ENCODE measurements around the gene PRLH.
A peak's percentile ranks its signal among the peaks of the same experiment; 100 is the strongest.

PRLH gene

GRCh38 chr2:237530472-237531433, 35.6 kb upstream of the PRLH start:
- Histone ChIP-seq H3K36me3 (ENCODE audit: insufficient read depth, low read length) (peaks cover 51% of the 10 kb centered on the region), H3K27ac (ENCODE audit: low read depth, low read length) (no peak overlapping the region), H3K27me3 (ENCODE audit: insufficient read depth, low read length) (no peaks in the 10 kb centered on the region), H3K79me2 (ENCODE audit: control insufficient read depth, insufficient read depth, low read length, unreplicated experiment) (no peaks in the 10 kb centered on the region), H3K4me3 (ENCODE audit: low read depth, low read length) (no peak overlapping the region), H3K4me1 (ENCODE audit: control insufficient read depth, insufficient read depth, low read length, unreplicated experiment) (peaks cover 26% of the 10 kb centered on the region), H2AFZ (ENCODE audit: low read length, unreplicated experiment) (no peak overlapping the region)

DNA sequence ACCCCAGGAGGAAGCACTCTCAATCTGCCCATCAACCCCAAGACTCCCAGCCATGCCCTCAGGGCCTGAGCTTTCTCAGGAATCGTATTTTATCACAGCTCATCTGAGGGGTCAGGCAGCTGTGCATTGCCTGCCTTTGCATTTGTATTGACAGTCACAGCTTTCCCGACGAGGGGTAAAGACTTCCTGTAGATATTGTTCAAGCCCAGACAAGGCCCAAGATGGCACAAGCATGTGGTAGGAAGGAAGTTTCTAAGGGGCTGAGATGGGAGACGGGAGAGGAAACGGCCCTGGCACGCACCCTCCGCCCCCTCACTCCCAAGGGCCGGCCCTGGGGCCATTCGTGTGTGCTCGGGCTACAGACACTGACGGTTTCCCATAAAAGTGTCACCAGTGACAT, 34.2 kb upstream of the PRLH start:
- no peak overlapping the region for H2AFZ ChIP-seq (ENCODE audit: low read length, unreplicated experiment)
- peaks cover 26% of the 10 kb centered on the region for H3K4me1 ChIP-seq (ENCODE audit: control insufficient read depth, insufficient read depth, low read length, unreplicated experiment)
- H3K4me3 ChIP-seq (ENCODE audit: low read depth, low read length) = no peak overlapping the region
- H3K79me2 ChIP-seq (ENCODE audit: control insufficient read depth, insufficient read depth, low read length, unreplicated experiment) = no peaks in the 10 kb centered on the region
- H3K36me3 ChIP-seq (ENCODE audit: insufficient read depth, low read length) = peaks cover 43% of the 10 kb centered on the region
- 0 out of 2 replicates have a peak overlapping the region, but pooled peaks have one; percentile 5 for H3K27ac ChIP-seq (ENCODE audit: low read depth, low read length)
- no peaks in the 10 kb centered on the region for H3K27me3 ChIP-seq (ENCODE audit: insufficient read depth, low read length)

DNA sequence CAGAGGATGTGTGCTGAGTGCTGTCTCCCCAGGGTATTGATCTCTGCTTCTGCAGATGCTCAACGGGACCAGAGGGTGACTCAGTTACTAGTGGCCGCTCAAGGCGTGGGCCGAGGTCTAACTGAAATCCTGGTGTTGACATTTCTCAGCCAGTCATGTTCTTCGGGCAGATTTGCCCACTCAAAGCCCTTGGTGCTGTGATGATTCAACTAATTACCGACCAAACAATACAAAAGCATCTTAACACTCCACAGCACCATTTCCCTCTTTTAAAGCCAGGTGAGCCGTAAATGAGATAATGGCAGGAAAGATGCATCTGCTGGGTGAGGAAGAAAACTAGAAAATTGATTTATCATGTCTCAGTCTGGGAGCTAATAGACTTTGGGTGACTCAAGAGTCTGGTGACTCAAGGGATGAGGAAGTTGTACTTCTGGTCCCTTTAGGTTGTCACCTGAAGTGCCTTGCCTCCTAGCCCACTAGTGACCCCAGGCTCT, 32.7 kb upstream of the PRLH start:
- Histone ChIP-seq H3K27me3 (ENCODE audit: insufficient read depth, low read length) (no peaks in the 10 kb centered on the region), H3K4me1 (ENCODE audit: control insufficient read depth, insufficient read depth, low read length, unreplicated experiment) (peaks cover 26% of the 10 kb centered on the region), H3K4me3 (ENCODE audit: low read depth, low read length) (no peak overlapping the region), H3K79me2 (ENCODE audit: control insufficient read depth, insufficient read depth, low read length, unreplicated experiment) (no peaks in the 10 kb centered on the region), H3K27ac (ENCODE audit: low read depth, low read length) (peak overlapping the region; percentile 69), H3K36me3 (ENCODE audit: insufficient read depth, low read length) (peaks cover 39% of the 10 kb centered on the region), H2AFZ (ENCODE audit: low read length, unreplicated experiment) (no peak overlapping the region)

DNA sequence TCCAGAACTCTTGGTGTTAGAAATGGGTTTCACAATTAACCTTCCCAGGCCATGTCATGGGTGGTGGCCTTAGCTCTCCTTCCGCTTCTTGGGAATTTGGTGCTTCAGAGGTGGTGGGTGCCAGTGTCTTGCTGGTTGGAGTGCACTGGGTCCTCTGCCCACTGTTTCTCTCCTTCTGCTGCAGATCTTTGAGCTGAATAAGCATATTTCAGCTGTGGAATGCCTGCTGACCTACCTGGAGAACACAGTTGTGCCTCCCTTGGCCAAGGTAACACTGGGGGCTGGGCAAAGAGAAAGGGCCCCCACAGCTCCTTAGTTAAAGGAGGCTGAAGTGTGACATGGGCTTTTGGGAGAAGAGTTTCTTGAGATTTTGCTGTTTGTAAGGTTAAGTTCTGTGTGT, 32.0 kb upstream of the PRLH start:
- no peak overlapping the region for H2AFZ ChIP-seq (ENCODE audit: low read length, unreplicated experiment)
- peaks cover 35% of the 10 kb centered on the region for H3K36me3 ChIP-seq (ENCODE audit: insufficient read depth, low read length)
- peak overlapping the region; percentile 69 for H3K27ac ChIP-seq (ENCODE audit: low read depth, low read length)
- H3K27me3 ChIP-seq (ENCODE audit: insufficient read depth, low read length) = no peaks in the 10 kb centered on the region
- peaks cover 27% of the 10 kb centered on the region for H3K4me1 ChIP-seq (ENCODE audit: control insufficient read depth, insufficient read depth, low read length, unreplicated experiment)
- no peaks in the 10 kb centered on the region for H3K79me2 ChIP-seq (ENCODE audit: control insufficient read depth, insufficient read depth, low read length, unreplicated experiment)
- no peak overlapping the region for H3K4me3 ChIP-seq (ENCODE audit: low read depth, low read length)

- no peaks in the 10 kb centered on the region for H3K79me2 ChIP-seq (ENCODE audit: control insufficient read depth, insufficient read depth, low read length, unreplicated experiment)
- H3K36me3 ChIP-seq (ENCODE audit: insufficient read depth, low read length) = peaks cover 31% of the 10 kb centered on the region
- H3K27ac ChIP-seq (ENCODE audit: low read depth, low read length) = no peak overlapping the region
Observed at GRCh38 chr2:237535385-237536082, 30.8 kb upstream of the PRLH start.

GRCh38 chr2:237536083-237536415, 30.3 kb upstream of the PRLH start:
- no peak overlapping the region for H2AFZ ChIP-seq (ENCODE audit: low read length, unreplicated experiment)
- no peak overlapping the region for H3K4me3 ChIP-seq (ENCODE audit: low read depth, low read length)
- peaks cover 36% of the 10 kb centered on the region for H3K4me1 ChIP-seq (ENCODE audit: control insufficient read depth, insufficient read depth, low read length, unreplicated experiment)
- no peak overlapping the region for H3K27ac ChIP-seq (ENCODE audit: low read depth, low read length)
- peaks cover 31% of the 10 kb centered on the region for H3K36me3 ChIP-seq (ENCODE audit: insufficient read depth, low read length)
- H3K27me3 ChIP-seq (ENCODE audit: insufficient read depth, low read length) = no peaks in the 10 kb centered on the region
- H3K79me2 ChIP-seq (ENCODE audit: control insufficient read depth, insufficient read depth, low read length, unreplicated experiment) = no peaks in the 10 kb centered on the region

More at GRCh38 chr2:237535385-237536082, 30.8 kb upstream of the PRLH start:
- Histone ChIP-seq H2AFZ (ENCODE audit: low read length, unreplicated experiment) (no peak overlapping the region), H3K27me3 (ENCODE audit: insufficient read depth, low read length) (no peaks in the 10 kb centered on the region), H3K4me1 (ENCODE audit: control insufficient read depth, insufficient read depth, low read length, unreplicated experiment) (peaks cover 36% of the 10 kb centered on the region), H3K4me3 (ENCODE audit: low read depth, low read length) (no peak overlapping the region)

GRCh38 chr2:237536617-237537016, 29.8 kb upstream of the PRLH start:
- Histone ChIP-seq H2AFZ (ENCODE audit: low read length, unreplicated experiment) (no peak overlapping the region), H3K27me3 (ENCODE audit: insufficient read depth, low read length) (no peaks in the 10 kb centered on the region), H3K36me3 (ENCODE audit: insufficient read depth, low read length) (peaks cover 35% of the 10 kb centered on the region), H3K27ac (ENCODE audit: low read depth, low read length) (no peak overlapping the region), H3K79me2 (ENCODE audit: control insufficient read depth, insufficient read depth, low read length, unreplicated experiment) (no peaks in the 10 kb centered on the region), H3K4me3 (ENCODE audit: low read depth, low read length) (no peak overlapping the region), H3K4me1 (ENCODE audit: control insufficient read depth, insufficient read depth, low read length, unreplicated experiment) (peaks cover 33% of the 10 kb centered on the region)

GRCh38 chr2:237538001-237538720, 28.2 kb upstream of the PRLH start:
- Histone ChIP-seq H2AFZ (ENCODE audit: low read length, unreplicated experiment) (no peak overlapping the region), H3K27ac (ENCODE audit: low read depth, low read length) (no peak overlapping the region), H3K27me3 (ENCODE audit: insufficient read depth, low read length) (no peaks in the 10 kb centered on the region), H3K4me3 (ENCODE audit: low read depth, low read length) (no peak overlapping the region), H3K4me1 (ENCODE audit: control insufficient read depth, insufficient read depth, low read length, unreplicated experiment) (peaks cover 25% of the 10 kb centered on the region), H3K79me2 (ENCODE audit: control insufficient read depth, insufficient read depth, low read length, unreplicated experiment) (no peaks in the 10 kb centered on the region), H3K36me3 (ENCODE audit: insufficient read depth, low read length) (peaks cover 24% of the 10 kb centered on the region; the same call in 1 of the 2 replicates)

DNA sequence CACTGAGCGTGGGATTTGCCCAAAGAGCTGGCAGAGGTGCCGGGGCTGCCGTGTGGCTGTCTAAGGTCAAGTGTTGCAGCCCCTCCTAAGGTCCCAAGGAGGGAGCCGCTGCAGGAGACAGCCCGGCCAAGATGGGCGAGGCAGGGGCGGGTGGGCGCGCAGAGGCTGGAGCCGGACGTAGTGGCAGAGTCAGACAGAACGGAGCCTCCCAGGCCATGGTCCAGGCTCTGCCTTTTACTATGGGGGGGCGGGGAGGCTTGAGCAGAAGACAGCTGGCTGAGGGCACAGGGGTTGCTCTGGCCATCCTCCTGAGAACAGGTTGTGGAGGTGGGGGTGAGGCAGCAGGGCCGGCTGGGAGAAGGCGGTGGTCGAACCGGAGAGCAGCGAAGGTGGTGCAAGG, 27.5 kb upstream of the PRLH start:
- H3K4me3 ChIP-seq (ENCODE audit: low read depth, low read length) = no peak overlapping the region
- H3K4me1 ChIP-seq (ENCODE audit: control insufficient read depth, insufficient read depth, low read length, unreplicated experiment) = peaks cover 19% of the 10 kb centered on the region
- peaks cover 24% of the 10 kb centered on the region; the same call in 1 of the 2 replicates for H3K36me3 ChIP-seq (ENCODE audit: insufficient read depth, low read length)
- H3K79me2 ChIP-seq (ENCODE audit: control insufficient read depth, insufficient read depth, low read length, unreplicated experiment) = no peaks in the 10 kb centered on the region
- no peak overlapping the region for H3K27ac ChIP-seq (ENCODE audit: low read depth, low read length)
- H3K27me3 ChIP-seq (ENCODE audit: insufficient read depth, low read length) = no peaks in the 10 kb centered on the region
- H2AFZ ChIP-seq (ENCODE audit: low read length, unreplicated experiment) = no peak overlapping the region

DNA sequence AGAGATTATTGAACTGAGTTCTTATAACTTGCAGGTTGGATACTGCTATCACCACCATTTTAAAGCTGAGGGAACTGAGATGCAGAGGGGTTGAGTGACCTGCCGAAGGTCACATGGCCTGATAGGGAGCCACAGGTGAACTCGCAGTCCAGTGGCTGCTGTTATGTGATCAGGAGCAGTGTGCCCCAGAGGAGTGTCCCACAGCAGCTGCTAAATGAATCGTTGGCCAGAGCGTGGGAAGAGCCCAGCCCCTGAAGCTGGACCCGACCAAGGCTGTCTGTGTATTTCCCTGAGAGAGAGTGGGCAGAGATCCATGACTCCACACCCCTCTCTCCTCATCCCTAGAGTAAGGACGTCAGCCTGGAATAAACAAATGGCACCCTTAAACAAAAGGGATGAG, 26.7 kb upstream of the PRLH start:
- no peak overlapping the region for H3K4me3 ChIP-seq (ENCODE audit: low read depth, low read length)
- no peaks in the 10 kb centered on the region for H3K27me3 ChIP-seq (ENCODE audit: insufficient read depth, low read length)
- H3K36me3 ChIP-seq (ENCODE audit: insufficient read depth, low read length) = peaks cover 17% of the 10 kb centered on the region; the same call in 1 of the 2 replicates
- H2AFZ ChIP-seq (ENCODE audit: low read length, unreplicated experiment) = no peak overlapping the region
- no peaks in the 10 kb centered on the region for H3K79me2 ChIP-seq (ENCODE audit: control insufficient read depth, insufficient read depth, low read length, unreplicated experiment)
- peaks cover 16% of the 10 kb centered on the region for H3K4me1 ChIP-seq (ENCODE audit: control insufficient read depth, insufficient read depth, low read length, unreplicated experiment)
- H3K27ac ChIP-seq (ENCODE audit: low read depth, low read length) = no peak overlapping the region

Data from ACC112 (cell line).